WI38 (cell line): ENCODE measurements around the gene RSPH3.

Experiments used
- H3K4me3 ChIP-seq: 2 replicates; pipeline ENCODE4 v1.5.1; 2011; ENCODE audit warnings: low read depth, mild to moderate bottlenecking, control low read depth, low read length
- CTCF ChIP-seq: IDR thresholded peaks from 2 replicates; pipeline ENCODE4 v1.5.1; 2012; ENCODE audit warnings: low read depth, mild to moderate bottlenecking, control low read depth, low read length

RSPH3 gene

GRCh38 chr6:159007510-159007909 lies 7.5 kb upstream of the RSPH3 start:
- no peak for TF ChIP-seq CTCF
- no peak overlapping the region for H3K4me3 ChIP-seq

- no peak overlapping the region for H3K4me3 ChIP-seq
- no peak for TF ChIP-seq CTCF
Observed at GRCh38 chr6:159005436-159005835, 5.4 kb upstream of the RSPH3 start.

GRCh38 chr6:159004592-159004991 lies 4.6 kb upstream of the RSPH3 start:
- H3K4me3 ChIP-seq: no peak overlapping the region
- TF ChIP-seq CTCF: no peak

- no peak for TF ChIP-seq CTCF
- H3K4me3 ChIP-seq: no peak overlapping the region
Observed at GRCh38 chr6:159002432-159003155, 2.6 kb upstream of the RSPH3 start.

GRCh38 chr6:158999154-158999665 lies 792 bp downstream of the RSPH3 start:
- peak overlapping the region; percentile 79 for H3K4me3 ChIP-seq
- TF ChIP-seq CTCF: no peak

GRCh38 chr6:158996856-158997255 lies 3.1 kb downstream of the RSPH3 start:
- no peak overlapping the region for H3K4me3 ChIP-seq
- no peak for TF ChIP-seq CTCF

- no peak for TF ChIP-seq CTCF
- no peak overlapping the region for H3K4me3 ChIP-seq
Observed at GRCh38 chr6:158993639-158994038, 6.4 kb downstream of the RSPH3 start.
